GM19099 (cell line): ENCODE results near the gene EDA.

Experiments used
- POLR2A ChIP-seq: IDR thresholded peaks from 3 replicates; pipeline ENCODE4 v1.6.1; 2011; ENCODE audit warnings: low read depth; ENCODE audit not compliant: insufficient read length; ENCODE audit errors: extremely low read depth

Gene EDA

DNA sequence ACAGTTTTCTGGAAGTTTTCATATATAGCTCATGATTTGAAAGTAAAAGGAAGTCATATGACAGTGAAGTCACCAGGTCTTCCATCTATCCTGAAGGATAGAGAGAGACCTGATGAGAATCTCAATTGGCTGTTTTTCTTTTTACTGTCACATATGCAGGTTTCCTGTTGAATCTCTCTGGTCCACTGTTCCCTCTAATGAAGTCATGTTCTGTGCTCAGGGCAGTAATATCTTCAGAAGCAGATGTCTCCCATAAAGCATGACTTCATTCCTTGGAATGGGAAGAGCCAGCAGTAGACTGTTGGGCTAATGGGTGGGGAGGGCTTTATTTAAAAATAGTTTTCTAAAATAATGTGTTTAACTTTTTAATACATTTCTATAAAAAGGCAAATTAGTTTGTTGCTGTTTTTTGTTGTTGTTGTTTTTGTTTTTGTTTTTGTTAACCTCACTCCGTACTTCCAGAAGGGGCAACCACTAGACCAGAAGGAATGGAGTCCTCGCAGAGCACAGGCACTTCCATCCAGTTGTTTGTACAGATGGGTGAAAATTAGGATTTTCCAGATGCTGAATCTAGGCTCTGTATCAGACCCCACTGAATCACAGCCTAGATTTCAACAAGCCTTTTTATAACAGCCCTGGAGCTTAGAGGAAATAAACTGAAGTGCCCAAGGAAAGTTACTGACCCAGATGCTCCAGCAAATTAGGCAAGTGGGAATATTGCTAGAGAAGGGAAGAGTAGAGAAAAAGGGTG is 379.6 kb downstream of the EDA start:
- no peak for TF ChIP-seq POLR2A

- no peak for TF ChIP-seq POLR2A
Measured at GRCh38 chrX:69996113-69996468, 380.2 kb downstream of the EDA start.

- TF ChIP-seq POLR2A = no peak
Measured at GRCh38 chrX:70001269-70001668, 385.4 kb downstream of the EDA start.

GRCh38 chrX:70001708-70002341 is 385.9 kb downstream of the EDA start:
- no peak for TF ChIP-seq POLR2A

DNA sequence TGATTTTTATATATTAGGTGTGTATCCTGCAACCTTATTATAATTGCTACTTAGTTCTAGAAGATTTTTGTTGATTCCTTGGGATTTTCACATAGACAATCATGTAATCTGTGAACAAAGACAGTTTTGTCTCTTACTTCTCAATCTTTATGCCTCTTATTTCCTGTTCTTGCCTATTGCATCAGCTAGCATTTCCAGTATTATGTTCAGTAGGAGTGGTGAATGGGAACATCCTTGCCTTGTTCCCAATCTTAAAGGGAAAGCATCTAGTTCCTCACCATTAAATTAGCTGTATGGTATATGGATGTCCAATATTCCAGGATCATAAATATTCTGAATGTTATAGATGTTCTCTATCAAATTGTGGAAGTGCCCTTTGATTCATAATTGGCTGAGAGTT is 392.0 kb downstream of the EDA start:
- no peak for TF ChIP-seq POLR2A

- no peak for TF ChIP-seq POLR2A
Measured at GRCh38 chrX:70009049-70009448, 393.1 kb downstream of the EDA start.

- no peak for TF ChIP-seq POLR2A
Measured at GRCh38 chrX:70009970-70010369, 394.1 kb downstream of the EDA start.

GRCh38 chrX:70012756-70013155 is 396.8 kb downstream of the EDA start:
- no peak for TF ChIP-seq POLR2A

DNA sequence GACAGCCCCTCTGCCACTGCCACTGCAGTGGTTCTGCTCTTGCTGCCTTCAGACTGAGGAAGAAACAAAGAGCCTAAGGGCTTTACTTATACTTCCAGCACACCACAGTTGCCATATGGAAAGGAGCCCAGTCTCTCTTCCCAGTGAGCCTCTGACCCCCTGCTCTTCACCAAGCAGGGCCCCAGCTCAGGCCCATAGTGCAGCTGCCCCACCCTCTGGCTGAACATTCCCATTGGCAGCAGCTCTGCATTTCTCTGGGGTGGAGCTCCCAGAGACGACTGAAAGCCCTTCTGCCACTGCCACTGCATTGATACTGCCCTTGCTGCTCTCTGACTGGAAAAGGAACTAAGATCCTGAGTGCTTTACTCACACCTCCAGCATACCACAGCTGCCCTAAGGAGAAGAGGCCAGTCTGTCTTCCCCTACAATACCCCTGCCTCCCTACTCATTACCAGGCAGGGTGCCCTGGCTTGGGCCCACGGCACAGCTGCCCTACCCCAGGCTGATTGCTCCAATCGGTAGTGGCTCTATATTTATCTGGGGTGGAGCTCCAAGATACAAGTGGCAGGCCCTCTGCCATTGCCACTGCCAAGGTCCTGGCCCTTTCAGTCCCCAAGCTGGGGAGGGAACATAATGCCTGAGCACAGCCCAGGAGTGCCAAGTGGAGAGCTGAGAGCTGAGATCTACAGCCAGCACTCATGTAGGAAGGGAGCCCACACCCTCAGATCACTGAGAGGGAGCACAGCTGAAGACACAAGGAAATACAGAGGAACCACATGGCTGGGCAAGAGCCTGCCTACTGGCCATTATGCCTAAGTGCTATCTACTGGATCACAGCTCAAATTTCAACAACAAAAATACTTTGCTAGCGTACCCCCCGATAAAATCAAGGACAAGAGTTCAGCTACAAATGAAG is 397.8 kb downstream of the EDA start:
- no peak for TF ChIP-seq POLR2A

DNA sequence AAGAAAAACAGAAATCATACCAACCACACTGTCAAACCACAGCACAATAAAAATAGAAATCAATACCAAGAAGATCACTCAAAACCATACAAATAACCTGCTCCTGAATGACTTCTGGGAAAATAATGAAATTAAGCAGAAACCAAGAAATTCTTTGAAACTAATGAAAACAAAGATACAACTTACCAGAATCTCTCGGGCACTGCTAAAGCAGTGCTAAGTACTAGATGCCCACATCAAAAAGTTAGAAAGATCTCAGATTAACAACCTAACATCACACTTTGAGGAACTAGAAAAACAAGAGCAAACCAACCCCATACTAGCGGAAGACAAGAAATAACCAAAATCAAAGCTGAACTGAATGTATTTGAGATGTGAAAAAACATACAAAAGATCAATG is 400.6 kb downstream of the EDA start:
- no peak for TF ChIP-seq POLR2A

DNA sequence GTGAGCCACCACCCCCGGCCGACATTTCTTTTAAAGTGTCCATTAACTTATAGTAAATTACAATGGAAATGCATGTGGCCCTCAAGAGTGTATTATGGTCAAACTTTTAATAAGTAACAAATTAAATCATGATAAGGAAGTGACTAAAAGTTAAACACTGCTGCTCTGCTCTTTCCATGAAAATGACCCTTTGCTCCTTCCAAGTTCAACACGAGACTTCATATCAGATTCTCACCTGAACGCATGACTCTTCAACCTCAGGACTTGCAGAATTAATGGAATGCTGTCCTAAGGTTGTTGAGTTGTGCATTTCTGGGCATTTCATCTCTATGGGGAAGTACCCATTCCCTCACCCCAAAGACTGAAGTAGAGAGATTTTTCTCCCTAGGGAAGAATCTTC is 406.7 kb downstream of the EDA start:
- no peak for TF ChIP-seq POLR2A

GRCh38 chrX:70025464-70025863 is 409.6 kb downstream of the EDA start:
- TF ChIP-seq POLR2A = no peak

- TF ChIP-seq POLR2A = no peak
Measured at GRCh38 chrX:70026112-70026850, 410.4 kb downstream of the EDA start.

GRCh38 chrX:70026851-70027200 is 410.9 kb downstream of the EDA start:
- TF ChIP-seq POLR2A = no peak

DNA sequence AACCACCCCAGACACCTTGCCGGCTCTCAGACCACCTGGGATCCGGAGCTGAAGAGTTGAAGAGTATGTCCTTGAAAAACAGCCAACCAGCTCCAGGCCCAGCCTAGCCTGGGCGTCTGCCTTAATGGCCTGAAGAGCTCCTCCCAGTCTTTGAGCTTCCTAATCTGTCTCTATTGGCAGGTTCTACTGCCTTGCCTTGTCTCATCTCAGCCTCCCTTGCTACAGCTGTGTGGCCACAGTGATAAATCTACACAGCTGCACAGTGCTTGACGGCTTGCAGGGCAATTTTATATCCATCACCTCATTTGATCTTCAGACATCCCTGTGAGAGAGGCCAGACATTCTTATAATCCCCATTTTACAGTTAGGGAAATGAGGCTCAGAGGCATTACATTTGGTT is 413.9 kb downstream of the EDA start:
- TF ChIP-seq POLR2A = no peak

DNA sequence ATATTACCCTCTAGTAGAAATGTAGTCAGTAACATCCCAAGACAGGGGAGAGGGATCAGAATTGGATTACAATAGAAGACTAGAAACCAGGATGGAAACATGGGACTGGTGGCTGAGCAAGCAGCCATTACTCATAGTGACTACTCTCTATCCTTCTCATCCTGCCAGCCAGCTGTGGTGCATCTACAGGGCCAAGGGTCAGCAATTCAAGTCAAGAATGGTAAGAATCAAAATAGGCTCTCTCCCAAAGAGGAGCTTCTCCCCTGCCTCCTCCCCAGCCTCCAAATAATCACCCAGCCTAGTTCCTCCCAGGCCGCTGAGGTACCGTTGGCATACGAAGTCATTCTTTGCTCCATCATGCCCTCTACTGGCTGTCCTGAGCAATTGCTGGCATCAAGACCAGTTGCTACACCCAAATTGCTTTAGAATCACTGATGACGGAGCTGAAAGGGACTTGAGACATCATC is 414.4 kb downstream of the EDA start:
- no peak for TF ChIP-seq POLR2A

DNA sequence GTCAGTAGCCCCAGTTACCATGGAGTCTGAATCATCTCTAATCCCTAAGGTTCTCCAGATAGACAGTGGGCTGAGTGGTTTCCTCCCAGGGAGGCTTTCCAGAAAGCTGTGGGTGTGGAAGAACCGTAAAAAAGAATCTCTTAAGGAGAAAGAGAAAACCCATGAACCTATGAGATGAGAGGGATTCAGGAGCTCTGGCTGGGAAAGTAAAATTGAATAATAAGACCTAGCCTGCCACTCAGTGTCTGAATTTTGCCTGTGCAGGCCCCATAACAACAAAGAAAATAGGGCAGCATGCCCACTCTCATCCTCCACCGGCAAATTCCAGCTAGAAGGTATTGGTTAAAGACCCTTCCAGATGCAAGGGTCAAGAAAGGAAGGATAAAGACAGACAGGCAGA is 416.9 kb downstream of the EDA start:
- TF ChIP-seq POLR2A = no peak
